ENCODE measurements around the gene ASB18.

Gene ASB18

DNA sequence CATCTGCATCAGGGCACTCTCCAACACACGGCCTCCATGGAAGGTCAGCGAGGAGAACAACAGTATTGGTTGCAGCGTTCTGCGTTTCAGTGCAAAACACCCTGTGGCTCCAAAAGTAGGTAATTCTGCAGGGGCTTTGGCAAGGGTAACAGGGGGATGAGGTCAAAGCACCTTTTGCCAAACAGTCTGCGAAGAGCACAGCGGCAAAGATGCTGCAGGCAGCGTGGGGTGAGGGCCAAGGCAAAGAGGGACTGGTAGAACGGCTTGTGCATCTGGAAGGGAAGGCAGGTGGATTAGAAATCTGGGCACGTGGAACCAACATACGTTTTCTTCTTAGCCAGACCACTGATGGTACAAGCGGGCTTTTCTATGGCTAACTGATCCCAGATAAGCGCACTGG is 69.4 kb downstream of the ASB18 start:
- TF ChIP-seq CTCF (IDR thresholded peaks at IDR 0.05; ENCODE audit: control insufficient read depth, insufficient read depth, low read depth, low read length, missing control alignments) = no peak
- DNase-seq (ENCODE audit: low read depth) = no peak
- H3K4me3 ChIP-seq (ENCODE audit: control insufficient read depth, low read depth, low read length) = no peak overlapping the region

DNA sequence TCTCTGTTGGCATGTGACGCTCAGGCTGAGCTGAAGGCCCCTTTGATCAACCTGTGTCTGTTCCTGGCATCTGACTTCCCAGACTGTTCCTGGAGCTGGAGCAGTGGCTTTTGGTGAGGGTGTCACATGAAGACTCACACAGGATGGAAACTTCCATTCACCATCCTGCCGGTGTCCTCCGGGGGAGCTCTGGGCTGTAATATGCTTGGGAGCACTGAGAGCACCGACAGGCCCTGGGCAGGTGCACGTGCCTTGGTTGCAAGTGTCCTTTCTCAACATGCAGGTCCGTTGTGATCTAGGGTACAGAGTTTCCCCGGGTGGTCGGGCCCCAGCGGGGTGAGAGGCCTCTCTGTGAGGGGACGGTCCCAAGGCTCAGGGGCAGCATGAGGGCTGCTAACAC is 71.2 kb downstream of the ASB18 start:
- no peak for DNase-seq (ENCODE audit: low read depth)
- no peak for TF ChIP-seq CTCF (IDR thresholded peaks at IDR 0.05; ENCODE audit: control insufficient read depth, insufficient read depth, low read depth, low read length, missing control alignments)
- no peak overlapping the region for H3K4me3 ChIP-seq (ENCODE audit: control insufficient read depth, low read depth, low read length)

DNA sequence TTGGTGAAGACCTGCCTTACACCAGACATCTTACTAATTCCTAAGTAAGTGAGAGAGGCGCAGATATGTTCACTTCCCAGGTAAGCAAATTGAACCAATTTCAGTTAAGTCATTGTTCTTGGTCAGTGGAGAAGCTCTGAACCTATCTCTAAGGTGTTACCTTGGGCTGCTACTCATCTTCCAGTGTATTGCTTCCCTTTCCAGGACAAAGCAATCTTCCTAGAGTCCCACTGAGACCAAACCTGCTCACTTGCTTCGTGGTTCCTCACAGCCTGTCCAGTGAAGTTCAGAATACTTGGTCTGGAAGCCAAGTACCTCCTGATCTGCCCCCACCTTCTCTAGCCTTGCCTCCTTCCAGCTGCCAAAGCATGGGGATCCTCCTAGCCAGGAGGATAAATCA is 73.5 kb downstream of the ASB18 start:
- DNase-seq (ENCODE audit: low read depth) = no peak
- no peak overlapping the region for H3K4me3 ChIP-seq (ENCODE audit: control insufficient read depth, low read depth, low read length)
- no peak for TF ChIP-seq CTCF (IDR thresholded peaks at IDR 0.05; ENCODE audit: control insufficient read depth, insufficient read depth, low read depth, low read length, missing control alignments)

GRCh38 chr2:236184701-236185100 is 79.5 kb downstream of the ASB18 start:
- no peak for DNase-seq (ENCODE audit: low read depth)
- no peak overlapping the region for H3K4me3 ChIP-seq (ENCODE audit: control insufficient read depth, low read depth, low read length)
- TF ChIP-seq CTCF (IDR thresholded peaks at IDR 0.05; ENCODE audit: control insufficient read depth, insufficient read depth, low read depth, low read length, missing control alignments) = no peak

- peak; percentile 11 for DNase-seq (ENCODE audit: low read depth)
- peak; percentile 74 for TF ChIP-seq CTCF (IDR thresholded peaks at IDR 0.05; ENCODE audit: control insufficient read depth, insufficient read depth, low read depth, low read length, missing control alignments)
- no peak overlapping the region for H3K4me3 ChIP-seq (ENCODE audit: control insufficient read depth, low read depth, low read length)
Measured at GRCh38 chr2:236180831-236181453, 83.3 kb downstream of the ASB18 start.

GRCh38 chr2:236180076-236180816 is 84.0 kb downstream of the ASB18 start:
- no peak overlapping the region for H3K4me3 ChIP-seq (ENCODE audit: control insufficient read depth, low read depth, low read length)
- DNase-seq (ENCODE audit: low read depth) = no peak
- TF ChIP-seq CTCF (IDR thresholded peaks at IDR 0.05; ENCODE audit: control insufficient read depth, insufficient read depth, low read depth, low read length, missing control alignments) = no peak

Data from AG09309 (cell line).